ENCODE results near the gene OIT3.
"Not testable (repeated sequence)": the region's sequence is repeated elsewhere in the genome, so short reads cannot be mapped to it uniquely, and the experiment has no call there.

Gene OIT3
- total RNA-seq, result 0.09 to 0.20 reads per million in 2 donors

DNA sequence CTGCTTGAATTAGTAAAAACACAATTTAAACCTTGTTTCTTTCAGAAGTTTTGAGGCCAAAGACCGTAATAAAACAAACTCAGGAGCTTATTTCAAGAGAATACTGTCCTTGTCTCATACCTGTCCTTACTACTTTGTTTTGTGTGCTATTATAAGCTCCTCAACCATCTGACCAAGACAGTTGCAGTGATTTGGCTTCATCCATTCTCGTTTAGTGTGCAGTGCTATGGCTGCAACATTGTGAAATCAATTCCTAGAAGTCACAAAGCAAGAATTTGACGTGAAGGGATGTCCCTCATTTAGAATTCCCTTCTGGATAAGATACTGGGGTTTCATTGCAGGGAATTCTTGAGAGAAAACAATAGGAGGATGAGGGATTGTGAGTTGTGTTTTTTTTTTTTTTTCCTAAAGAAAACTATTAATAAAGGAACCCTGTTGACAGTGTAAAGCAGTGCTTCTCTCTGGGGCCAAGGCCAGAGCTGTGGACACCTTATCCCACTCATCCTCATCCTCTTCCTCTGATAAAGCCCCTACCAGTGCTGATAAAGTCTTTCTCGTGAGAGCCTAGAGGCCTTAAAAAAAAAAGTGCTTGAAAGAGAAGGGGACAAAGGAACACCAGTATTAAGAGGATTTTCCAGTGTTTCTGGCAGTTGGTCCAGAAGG lies at the start of gene OIT3:
TSS of gene OIT3 (plus strand) at position 604 of the 663 bp plus-strand sequence. CDS start 60 bp downstream, outside the sequence.
- DNase-seq, result no peak

DNA sequence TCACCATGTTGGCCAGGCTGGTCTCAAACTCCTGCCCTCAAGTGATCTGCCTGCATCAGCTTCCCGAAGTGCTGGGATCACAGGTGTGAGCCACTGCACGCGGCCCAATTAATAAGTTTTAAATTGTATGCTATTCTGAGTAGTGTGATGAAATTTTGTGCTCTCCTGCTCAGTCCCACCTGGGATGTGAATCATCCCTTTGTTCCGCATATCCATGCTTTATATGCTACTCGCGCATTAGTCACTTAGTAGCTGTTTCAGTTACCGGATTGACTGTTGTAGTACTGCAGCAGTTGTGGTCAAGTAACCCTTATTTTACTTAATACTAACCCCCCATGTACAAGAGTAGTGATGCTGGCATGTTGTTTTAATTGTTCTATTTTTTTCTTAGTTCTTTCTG lies 47.3 kb upstream of the OIT3 start:
- no peak for DNase-seq

DNA sequence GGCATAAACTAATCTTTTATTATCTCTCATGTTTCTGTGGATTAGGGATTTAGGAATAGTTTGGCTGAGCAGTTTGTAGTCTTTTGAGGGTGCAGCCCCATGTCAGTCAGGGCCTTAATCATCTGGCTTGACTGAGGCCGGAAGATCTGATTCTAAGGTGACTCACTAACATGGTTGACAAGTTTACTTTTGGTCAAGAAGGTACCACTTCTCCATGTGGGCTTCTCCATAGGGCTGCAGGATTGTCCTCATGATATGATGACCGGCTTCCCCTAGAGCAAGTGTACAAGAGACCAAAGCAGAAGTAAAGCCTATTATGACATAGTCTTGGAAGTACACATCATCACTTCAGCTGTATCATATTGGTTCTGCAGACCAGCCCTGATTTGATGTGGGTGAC lies 45.9 kb upstream of the OIT3 start:
- no peak for DNase-seq

DNA sequence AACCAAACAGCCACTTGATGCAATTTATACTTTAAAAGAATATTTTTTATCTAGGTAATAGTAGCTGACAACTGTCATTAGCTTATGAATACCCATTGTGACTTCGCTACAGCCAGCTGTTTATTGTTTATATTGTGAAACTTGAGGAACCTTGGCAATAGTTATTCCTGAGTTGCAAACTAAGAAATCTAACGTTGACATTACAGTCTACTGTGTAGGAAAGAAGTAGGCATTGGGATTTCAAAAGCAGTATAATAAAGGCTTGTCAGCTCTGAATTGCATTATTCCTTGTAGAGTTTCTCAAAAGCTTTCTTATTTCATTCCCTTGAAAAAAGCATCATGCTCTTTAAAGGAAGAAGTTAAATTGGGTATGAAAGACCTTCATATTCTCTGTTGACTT lies 42.7 kb upstream of the OIT3 start:
- DNase-seq, result no peak

DNA sequence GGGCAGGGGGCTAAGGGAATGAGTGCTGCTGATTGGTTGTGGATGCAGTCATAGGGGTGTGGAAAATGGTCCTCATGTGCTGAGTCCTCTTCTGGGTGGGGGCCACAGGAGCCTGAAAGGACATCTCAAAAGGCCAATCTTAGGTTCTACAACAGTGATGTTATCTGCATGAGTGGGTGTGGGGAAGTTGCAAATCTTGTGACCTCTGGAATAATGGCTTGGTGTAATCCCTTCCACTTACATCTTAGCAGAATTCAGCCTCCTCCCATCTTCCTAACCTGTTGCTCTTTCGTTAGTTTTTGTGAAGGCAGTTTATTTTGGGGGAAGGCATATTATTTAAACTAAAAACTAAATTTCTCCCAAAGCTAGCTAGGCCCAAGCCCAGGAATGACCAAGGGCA lies 42.0 kb upstream of the OIT3 start:
- no peak for DNase-seq

DNA sequence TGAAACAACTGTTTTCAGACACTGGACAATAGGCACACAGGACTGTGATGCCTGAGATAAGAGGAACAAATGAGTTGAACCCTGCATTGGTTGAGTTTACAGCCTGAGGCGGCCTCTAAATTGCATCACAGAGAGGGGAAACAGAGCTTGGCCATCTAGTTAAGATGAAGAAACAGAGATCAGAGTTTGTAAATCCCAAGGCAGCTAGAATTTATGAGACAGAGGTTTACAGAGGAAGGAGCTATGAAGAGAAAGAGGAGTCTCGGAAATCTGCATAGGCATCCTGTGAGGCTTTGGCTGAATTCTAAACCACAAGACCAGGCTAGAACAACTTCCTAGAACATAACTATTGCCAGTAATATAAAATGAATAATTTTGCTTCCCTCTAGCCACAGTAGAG lies 41.0 kb upstream of the OIT3 start:
- no peak for DNase-seq

GRCh38 chr10:72855129-72855528 lies 38.4 kb upstream of the OIT3 start:
- no peak for DNase-seq

DNA sequence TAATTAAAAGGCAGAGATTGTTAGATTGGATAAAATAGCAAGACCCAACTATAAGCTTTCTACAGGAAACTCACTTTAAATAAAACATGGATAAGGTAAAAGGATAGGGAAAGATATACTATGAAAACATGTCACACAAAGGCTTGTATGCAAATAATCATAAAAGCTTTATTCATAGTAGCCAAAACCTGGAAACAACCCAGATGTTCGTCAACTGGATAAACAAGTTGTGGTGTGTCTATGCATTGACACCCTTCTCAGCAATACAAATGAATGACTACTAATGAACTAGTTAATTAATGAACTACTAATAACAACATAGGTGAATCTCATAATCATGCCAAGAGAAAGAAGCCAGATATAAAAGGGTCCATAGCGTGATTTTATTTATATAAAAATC lies 37.7 kb upstream of the OIT3 start:
- no peak for DNase-seq

- no peak for DNase-seq
Observed at GRCh38 chr10:72858067-72858466, 35.5 kb upstream of the OIT3 start.

DNA sequence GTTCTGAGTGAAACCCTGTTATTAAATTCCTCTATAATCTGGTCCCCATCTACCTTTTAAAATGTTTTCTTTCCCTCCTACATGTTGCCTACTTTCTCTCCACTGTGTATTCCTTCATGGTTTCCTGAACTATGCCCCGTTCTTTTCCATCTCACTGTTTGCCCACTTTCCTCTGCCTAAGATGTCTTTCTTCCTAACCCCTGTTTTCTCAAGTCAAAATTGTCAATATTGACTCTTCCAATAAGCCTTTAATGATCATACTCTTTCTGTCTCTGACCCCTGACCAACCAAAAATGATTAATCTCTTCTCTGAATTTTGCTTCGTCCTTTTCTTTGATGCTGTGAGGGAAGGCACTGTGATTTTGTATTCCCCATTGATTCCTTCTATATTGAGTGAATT lies 30.6 kb upstream of the OIT3 start:
- no peak for DNase-seq

GRCh38 chr10:72875250-72876055 lies 18.1 kb upstream of the OIT3 start:
- no peak for DNase-seq

DNA sequence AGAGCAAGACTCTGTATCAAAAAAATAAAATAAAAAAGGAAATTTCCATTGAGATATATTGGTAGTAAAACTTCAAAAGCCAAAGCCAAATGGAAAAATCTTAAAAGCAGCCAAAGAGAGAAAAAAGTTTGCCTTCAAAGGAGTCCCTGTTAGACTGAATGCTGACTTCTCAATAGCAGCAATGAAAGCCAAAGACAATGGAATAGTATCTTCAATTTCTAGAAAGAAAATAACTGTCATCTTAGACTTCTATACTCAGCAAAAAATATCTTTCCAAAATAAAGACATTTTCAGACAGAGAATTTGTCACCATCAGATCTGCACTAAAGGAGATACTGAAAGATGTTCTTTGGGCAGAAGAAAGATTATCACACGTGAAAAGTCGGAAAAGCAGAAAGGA lies 14.3 kb upstream of the OIT3 start:
- no peak for DNase-seq

- no peak for DNase-seq
Observed at GRCh38 chr10:72881291-72881690, 12.2 kb upstream of the OIT3 start.

DNA sequence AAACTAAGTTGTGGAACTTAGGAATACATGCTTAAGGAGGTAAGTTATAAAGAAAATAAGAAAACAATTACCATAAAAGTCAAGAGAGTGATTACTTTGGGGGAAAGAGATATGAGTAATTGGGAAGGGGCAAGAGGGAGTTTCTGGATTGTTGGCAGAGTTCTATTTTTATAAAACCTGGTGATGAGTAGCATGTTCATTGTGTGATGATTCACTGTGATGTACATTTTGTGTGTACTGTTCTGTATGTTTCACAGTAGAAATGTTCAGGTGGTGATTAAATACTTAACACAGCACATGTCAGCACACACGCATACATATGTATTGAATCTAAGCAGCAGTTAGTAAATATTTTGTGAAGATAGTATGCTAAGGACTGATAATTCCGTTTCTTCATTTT lies 9.7 kb upstream of the OIT3 start:
- DNase-seq, result no peak

DNA sequence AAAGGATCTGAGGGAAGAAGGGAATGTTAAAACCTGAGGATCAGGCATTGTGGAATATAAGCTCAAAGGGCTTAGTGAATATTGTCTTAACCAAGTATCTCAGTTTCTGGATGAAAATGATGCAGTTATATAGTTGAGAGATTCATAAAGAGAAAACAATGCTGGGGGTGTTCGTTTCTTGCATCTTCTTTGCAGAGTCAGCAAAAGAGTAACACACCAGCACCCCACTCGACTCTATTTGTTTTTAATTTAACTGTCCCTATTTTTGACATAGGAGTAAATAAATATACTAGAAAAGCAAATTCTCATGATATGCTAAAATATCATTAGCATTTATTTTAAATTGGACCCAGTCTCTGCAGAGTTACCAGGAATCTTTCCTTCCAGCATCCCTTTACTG lies 7.6 kb upstream of the OIT3 start:
- DNase-seq, result no peak

- DNase-seq, result no peak
Observed at GRCh38 chr10:72886621-72887020, 6.9 kb upstream of the OIT3 start.

- no peak for DNase-seq
Observed at GRCh38 chr10:72887043-72887442, 6.5 kb upstream of the OIT3 start.

GRCh38 chr10:72888151-72888638 lies 5.3 kb upstream of the OIT3 start:
- no peak for DNase-seq

GRCh38 chr10:72889391-72889831 lies 4.1 kb upstream of the OIT3 start:
- DNase-seq, result no peak

GRCh38 chr10:72890086-72890485 lies 3.5 kb upstream of the OIT3 start:
- no peak for DNase-seq

DNA sequence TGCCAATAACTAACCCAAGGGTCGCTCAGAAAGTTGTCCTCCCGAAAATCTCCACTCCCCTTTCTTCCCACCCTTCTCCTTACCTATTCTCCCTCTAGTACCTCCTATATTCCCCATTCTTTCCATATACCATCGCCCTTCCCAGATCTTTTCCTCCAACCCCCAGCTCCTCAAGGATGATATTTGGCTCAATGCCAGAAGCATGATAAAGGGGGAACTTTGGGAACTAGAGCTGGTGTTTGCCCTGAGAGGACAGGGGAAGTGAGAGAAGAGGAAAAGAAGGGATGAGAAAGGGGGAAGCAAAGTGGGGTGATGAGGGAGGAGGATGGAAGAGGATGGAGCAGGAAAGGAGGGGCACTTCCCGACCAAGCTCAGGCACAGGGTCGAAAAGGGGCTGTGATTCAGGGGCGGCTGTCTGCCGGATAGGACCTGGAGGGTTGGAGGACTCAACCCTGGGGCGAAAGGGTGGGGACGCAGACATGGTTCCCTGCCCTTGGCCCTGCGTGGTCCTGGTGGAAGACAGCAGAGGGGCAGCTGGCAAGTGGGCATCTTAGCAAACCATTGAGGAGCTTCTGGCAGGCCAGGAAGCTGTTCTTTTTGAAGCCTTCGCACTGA lies 1.8 kb downstream of the OIT3 start:
- DNase-seq, result no peak

- no peak for DNase-seq
Observed at GRCh38 chr10:72898616-72899015, 5.1 kb downstream of the OIT3 start.

DNA sequence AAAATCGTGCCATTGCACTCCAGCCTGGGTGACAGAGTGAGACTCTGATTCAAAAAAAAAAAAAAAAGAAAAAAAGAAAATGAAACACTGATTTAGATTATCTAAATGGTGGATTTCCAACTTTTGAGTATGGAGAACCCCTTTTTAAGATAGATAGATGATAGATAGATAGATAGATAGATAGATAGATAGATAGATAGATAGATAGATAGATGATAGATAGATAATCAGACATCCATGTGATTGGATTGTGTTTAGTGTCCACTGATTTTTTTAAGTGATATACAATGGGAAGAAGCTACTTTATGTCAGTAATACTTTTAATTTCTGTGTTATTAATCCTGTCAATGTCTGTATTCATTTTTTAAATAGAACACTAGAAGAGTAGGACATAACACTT lies 6.0 kb downstream of the OIT3 start:
- no peak for DNase-seq

DNA sequence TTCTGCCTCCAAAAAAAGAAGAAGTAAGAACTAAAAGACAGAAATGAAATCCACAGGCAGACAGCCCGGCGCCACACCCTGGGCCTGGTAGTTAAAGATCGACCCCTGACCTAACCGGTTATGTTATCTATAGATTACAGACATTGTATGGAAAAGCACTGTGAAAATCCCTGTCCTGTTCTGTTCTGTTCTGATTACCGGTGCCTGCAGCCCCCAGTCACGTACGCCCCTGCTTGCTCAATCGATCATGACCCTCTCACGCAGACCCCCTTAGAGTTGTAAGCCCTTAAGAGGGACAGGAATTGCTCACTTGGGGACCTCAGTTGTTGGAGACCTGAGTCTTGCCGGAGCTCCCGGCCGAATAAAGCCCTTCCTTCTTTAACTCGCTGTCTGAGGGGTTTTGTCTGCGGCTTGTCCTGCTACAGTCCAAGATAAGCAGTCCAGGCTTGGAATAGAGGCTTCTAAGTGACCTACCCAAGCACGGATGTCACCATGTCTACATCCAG lies 10.5 kb downstream of the OIT3 start:
- DNase-seq, result not testable (repeated sequence)

Measured in activated gamma-delta T cell (primary cell).